OCI-LY1 (cell line): ENCODE data around the gene GPRIN3.

Source experiments
- CTCF ChIP-seq: fragments of 200-600 bp; sonication (generic), shearing (Covaris generic); IDR thresholded peaks from 2 replicates; pipeline ENCODE4 v1.5.1; 2017; ENCODE audit warnings: mild to moderate bottlenecking, antibody characterized with exemption, low read length, moderate library complexity, mixed read lengths
- EZH2 ChIP-seq: fragments of 200-600 bp; sonication (generic), shearing (Covaris generic); IDR thresholded peaks from 2 replicates; pipeline ENCODE4 v1.8.0; 2017; ENCODE audit warnings: borderline replicate concordance, mixed run types, mild to moderate bottlenecking, antibody characterized with exemption, low read length, moderate library complexity, mixed read lengths

GRCh38 chr4:89308161-89308500 is 531 bp upstream of the GPRIN3 start:
- no peak for TF ChIP-seq CTCF
- TF ChIP-seq EZH2 = no peak
